ENCODE measurements around the gene RNF214.

RNF214 gene

GRCh38 chr11:117290809-117291396, 58.4 kb downstream of the RNF214 start, which contains the start of gene BACE1-AS:
BACE1-AS (plus strand) TSS chr11:117291346.
- Histone ChIP-seq H3K23ac (ENCODE audit: low read length) (no peak within 1 kb of the TSS), H2BK120ac (ENCODE audit: insufficient read depth, low read length, poor library complexity) (no peak within 1 kb of the TSS), H2BK12ac (ENCODE audit: low read length) (no peak within 1 kb of the TSS), H3K9ac (ENCODE audit: low read length) (no peak within 1 kb of the TSS), H3K36me3 (ENCODE audit: control insufficient read depth in 1 of 2, insufficient read depth in 2 of 2, low read length in 2 of 2) (peaks cover 14 to 35% of the 10 kb centered on the region in 2 experiments), H3K4me1 (ENCODE audit: control insufficient read depth in 1 of 2, insufficient read depth in 2 of 2, low read length in 2 of 2) (peaks cover 3 to 6% of the 10 kb centered on the region in 2 experiments), H4K8ac (ENCODE audit: low read depth, low read length) (no peak within 1 kb of the TSS), H3K4me3 (ENCODE audit: low read depth, low read length) (peak within 1 kb of the TSS; percentile 18), H4K12ac (ENCODE audit: low read depth, low read length) (no peak within 1 kb of the TSS), H2AK5ac (ENCODE audit: low read length) (no peak within 1 kb of the TSS), H3K14ac (ENCODE audit: low read length) (no peak within 1 kb of the TSS), H2AFZ (ENCODE audit: insufficient read depth, low read length, poor library complexity) (no peak within 1 kb of the TSS), H3K4ac (ENCODE audit: low read depth, low read length) (no peak within 1 kb of the TSS), H3K79me1 (ENCODE audit: low read length) (no peaks in the 10 kb centered on the region), H4K91ac (ENCODE audit: low read depth, low read length) (no peak within 1 kb of the TSS), H3K27me3 (ENCODE audit: insufficient read depth, low read length) (no peaks in the 10 kb centered on the region), H3K4me2 (ENCODE audit: low read length) (no peak within 1 kb of the TSS), H3K27ac (ENCODE audit: low read depth, low read length) (no peak within 1 kb of the TSS), H3K9me3 (ENCODE audit: insufficient read depth, low read depth, low read length) (peaks cover 2% of the 10 kb centered on the region), H2BK5ac (ENCODE audit: low read depth, low read length, poor library complexity) (no peak within 1 kb of the TSS), H3K18ac (ENCODE audit: low read length) (no peak within 1 kb of the TSS), H3K79me2 (ENCODE audit: control insufficient read depth, insufficient read depth, low read length, poor library complexity) (no peaks in the 10 kb centered on the region)
- WGBS (ENCODE audit: extremely low coverage, insufficient coverage, insufficient read length) = no CpG with 5 or more reads among the region's 8 CpGs
- DNase-seq = no peak

- Histone ChIP-seq H3K4me1 (ENCODE audit: control insufficient read depth in 1 of 2, insufficient read depth in 2 of 2, low read length in 2 of 2) (peaks cover 3 to 6% of the 10 kb centered on the region in 2 experiments), H2BK5ac (ENCODE audit: low read depth, low read length, poor library complexity) (no peak overlapping the region), H3K9ac (ENCODE audit: low read length) (no peak overlapping the region), H3K79me1 (ENCODE audit: low read length) (no peaks in the 10 kb centered on the region), H3K4me2 (ENCODE audit: low read length) (no peak overlapping the region), H3K36me3 (ENCODE audit: control insufficient read depth in 1 of 2, insufficient read depth in 2 of 2, low read length in 2 of 2) (peaks cover 14 to 33% of the 10 kb centered on the region in 2 experiments), H4K8ac (ENCODE audit: low read depth, low read length) (no peak overlapping the region), H3K14ac (ENCODE audit: low read length) (no peak overlapping the region), H3K4ac (ENCODE audit: low read depth, low read length) (no peak overlapping the region), H2BK120ac (ENCODE audit: insufficient read depth, low read length, poor library complexity) (no peak overlapping the region), H4K12ac (ENCODE audit: low read depth, low read length) (no peak overlapping the region), H3K18ac (ENCODE audit: low read length) (no peak overlapping the region), H3K27ac (ENCODE audit: low read depth, low read length) (no peak overlapping the region), H3K79me2 (ENCODE audit: control insufficient read depth, insufficient read depth, low read length, poor library complexity) (no peaks in the 10 kb centered on the region), H4K91ac (ENCODE audit: low read depth, low read length) (no peak overlapping the region), H3K27me3 (ENCODE audit: insufficient read depth, low read length) (no peaks in the 10 kb centered on the region), H2AFZ (ENCODE audit: insufficient read depth, low read length, poor library complexity) (no peak overlapping the region), H3K9me3 (ENCODE audit: insufficient read depth, low read depth, low read length) (peaks cover 2% of the 10 kb centered on the region), H2AK5ac (ENCODE audit: low read length) (no peak overlapping the region), H3K4me3 (ENCODE audit: low read depth, low read length) (no peak overlapping the region), H2BK12ac (ENCODE audit: low read length) (no peak overlapping the region), H3K23ac (ENCODE audit: low read length) (no peak overlapping the region)
- no CpG with 5 or more reads among the region's 2 CpGs for WGBS (ENCODE audit: extremely low coverage, insufficient coverage, insufficient read length)
- peak; percentile 78 to 89 for DNase-seq
Measured at GRCh38 chr11:117292616-117293015, 60.1 kb downstream of the RNF214 start.

- no peak for DNase-seq
- no peak overlapping the region for H3K4me3 ChIP-seq (ENCODE audit: low read depth, low read length)
- no peak overlapping the region for H3K4ac ChIP-seq (ENCODE audit: low read depth, low read length)
- H3K79me2 ChIP-seq (ENCODE audit: control insufficient read depth, insufficient read depth, low read length, poor library complexity) = no peaks in the 10 kb centered on the region
- H4K12ac ChIP-seq (ENCODE audit: low read depth, low read length) = no peak overlapping the region
- peaks cover 12 to 20% of the 10 kb centered on the region in 2 experiments for H3K4me1 ChIP-seq (ENCODE audit: control insufficient read depth in 1 of 2, insufficient read depth in 2 of 2, low read length in 2 of 2)
- H2BK12ac ChIP-seq (ENCODE audit: low read length) = no peak overlapping the region
- no peak overlapping the region for H2BK120ac ChIP-seq (ENCODE audit: insufficient read depth, low read length, poor library complexity)
- no peak overlapping the region for H4K8ac ChIP-seq (ENCODE audit: low read depth, low read length)
- peaks cover 5 to 12% of the 10 kb centered on the region in 2 experiments for H3K36me3 ChIP-seq (ENCODE audit: control insufficient read depth in 1 of 2, insufficient read depth in 2 of 2, low read length in 2 of 2)
- peaks cover 2% of the 10 kb centered on the region for H3K9me3 ChIP-seq (ENCODE audit: insufficient read depth, low read depth, low read length)
- H3K27ac ChIP-seq (ENCODE audit: low read depth, low read length) = no peak overlapping the region
- no peak overlapping the region for H2AFZ ChIP-seq (ENCODE audit: insufficient read depth, low read length, poor library complexity)
- no peak overlapping the region for H2AK5ac ChIP-seq (ENCODE audit: low read length)
- H2BK5ac ChIP-seq (ENCODE audit: low read depth, low read length, poor library complexity) = no peak overlapping the region
- no peak overlapping the region for H3K4me2 ChIP-seq (ENCODE audit: low read length)
- no peaks in the 10 kb centered on the region for H3K27me3 ChIP-seq (ENCODE audit: insufficient read depth, low read length)
- peaks cover 5% of the 10 kb centered on the region for H3K79me1 ChIP-seq (ENCODE audit: low read length)
- no peak overlapping the region for H3K14ac ChIP-seq (ENCODE audit: low read length)
- no peak overlapping the region for H3K9ac ChIP-seq (ENCODE audit: low read length)
- H3K23ac ChIP-seq (ENCODE audit: low read length) = no peak overlapping the region
- no CpG with 5 or more reads among the region's 9 CpGs for WGBS (ENCODE audit: extremely low coverage, insufficient coverage, insufficient read length)
- no peak overlapping the region for H3K18ac ChIP-seq (ENCODE audit: low read length)
- no peak overlapping the region for H4K91ac ChIP-seq (ENCODE audit: low read depth, low read length)
Measured at GRCh38 chr11:117295438-117296137, 63.1 kb downstream of the RNF214 start.

GRCh38 chr11:117296881-117297280, 64.4 kb downstream of the RNF214 start:
- no peak overlapping the region for H2AFZ ChIP-seq (ENCODE audit: insufficient read depth, low read length, poor library complexity)
- H2BK12ac ChIP-seq (ENCODE audit: low read length) = no peak overlapping the region
- no peaks in the 10 kb centered on the region for H3K79me2 ChIP-seq (ENCODE audit: control insufficient read depth, insufficient read depth, low read length, poor library complexity)
- H3K36me3 ChIP-seq (ENCODE audit: control insufficient read depth in 1 of 2, insufficient read depth in 2 of 2, low read length in 2 of 2) = peaks cover 0 to 6% of the 10 kb centered on the region in 2 experiments
- H2AK5ac ChIP-seq (ENCODE audit: low read length) = no peak overlapping the region
- H3K27me3 ChIP-seq (ENCODE audit: insufficient read depth, low read length) = no peaks in the 10 kb centered on the region
- no peak for DNase-seq
- no peak overlapping the region for H3K4me3 ChIP-seq (ENCODE audit: low read depth, low read length)
- H3K18ac ChIP-seq (ENCODE audit: low read length) = no peak overlapping the region
- H3K79me1 ChIP-seq (ENCODE audit: low read length) = peaks cover 5% of the 10 kb centered on the region
- peaks cover 2% of the 10 kb centered on the region for H3K9me3 ChIP-seq (ENCODE audit: insufficient read depth, low read depth, low read length)
- no peak overlapping the region for H4K8ac ChIP-seq (ENCODE audit: low read depth, low read length)
- no peak overlapping the region for H4K12ac ChIP-seq (ENCODE audit: low read depth, low read length)
- no peak overlapping the region for H2BK120ac ChIP-seq (ENCODE audit: insufficient read depth, low read length, poor library complexity)
- no peak overlapping the region for H3K23ac ChIP-seq (ENCODE audit: low read length)
- no peak overlapping the region for H3K27ac ChIP-seq (ENCODE audit: low read depth, low read length)
- no peak overlapping the region for H3K4ac ChIP-seq (ENCODE audit: low read depth, low read length)
- no peak overlapping the region for H4K91ac ChIP-seq (ENCODE audit: low read depth, low read length)
- no peak overlapping the region for H3K14ac ChIP-seq (ENCODE audit: low read length)
- H3K9ac ChIP-seq (ENCODE audit: low read length) = no peak overlapping the region
- H3K4me2 ChIP-seq (ENCODE audit: low read length) = no peak overlapping the region
- no CpG with 5 or more reads among the region's 6 CpGs for WGBS (ENCODE audit: extremely low coverage, insufficient coverage, insufficient read length)
- no peak overlapping the region for H2BK5ac ChIP-seq (ENCODE audit: low read depth, low read length, poor library complexity)
- H3K4me1 ChIP-seq (ENCODE audit: control insufficient read depth in 1 of 2, insufficient read depth in 2 of 2, low read length in 2 of 2) = peaks cover 12 to 24% of the 10 kb centered on the region in 2 experiments
